Body of pancreas (tissue), 4 donors: ENCODE data around the gene IL1A. TPM values are rescaled to one million over a fixed set of nuclear protein-coding genes. Genes with fewer than 3 reads are reported as not detected.

Experiments
- ATAC-seq: fragments of 150-250 bp; one replicate; pipeline ENCODE4 v1.9.1; 2016
- DNase-seq, 4 donors: peaks; one replicate each; pipeline ENCODE4 v3.0.0-alpha.2; 2019
- H3K27ac ChIP-seq, 4 donors: fragments of 200-600 bp; sonication (generic); 1 replicate in 3 of 4; 2 replicates in 1 of 4; pipeline versions ENCODE4 v1.5.1 to v1.6.1; 2016 to 2019; ENCODE audit warnings: mild to moderate bottlenecking in 1 of 4, mixed read lengths in 1 of 4, moderate library complexity in 1 of 4
- H3K27me3 ChIP-seq, 2 donors: fragments of 200-600 bp; sonication (generic); one replicate each; pipeline ENCODE4 v1.6.0; 2016; ENCODE audit warnings: mild to moderate bottlenecking in 1 of 2
- H3K36me3 ChIP-seq, 2 donors: fragments of 200-600 bp; sonication (generic); replicated peaks in 1 of 2; 2 replicates each; pipeline ENCODE4 v1.5.1; 2016; ENCODE audit warnings: low read depth in 2 of 2; ENCODE audit not compliant: insufficient read depth in 1 of 2
- H3K4me1 ChIP-seq: fragments of 200-600 bp; sonication (generic); one replicate; pipeline ENCODE4 v1.6.0; 2016
- H3K4me3 ChIP-seq, 2 donors: fragments of 200-600 bp; sonication (generic); 1 replicate in 1 of 2; 2 replicates in 1 of 2; pipeline ENCODE4 v1.5.1; 2016 to 2019
- H3K9me3 ChIP-seq, 3 donors: fragments of 200-600 bp; sonication (generic); 1 replicate in 2 of 3; 2 replicates in 1 of 3; pipeline ENCODE4 v1.5.1; 2016
- POLR2A ChIP-seq, 3 donors: fragments of 450-650 bp; IDR thresholded peaks; one replicate each; pipeline ENCODE4 v1.6.1; 2016; ENCODE audit warnings: antibody characterized with exemption in 3 of 3, mild to moderate bottlenecking in 2 of 3
- WGBS, 2 donors: methylation state at CpG; one replicate each; pipeline ENCODE4 v1.1.5; 2017; 5-methylcytosine and 5-hydroxymethylcytosine counted together
- intact Hi-C: fragments of 100-400 bp; cut with DNase I; formaldehyde crosslinking; loops from one replicate; pipeline ENCODE4 v1.15.1; 2023
- total RNA-seq, 2 donors: library from RNA; depleted of rRNA; stranded (reverse); fragments of >200 nt; gene quantifications; one replicate each; pipeline ENCODE4 v1.1.0, GENCODE V29; 2016
- TF ChIP-seq, protein P1 (sequence below), 7 experiments: fragments of 450-650 bp in 4 of 7; fragments of 200-600 bp in 3 of 7; sonication (generic) in 3 of 7; IDR thresholded peaks; one replicate each; pipeline ENCODE4 v1.5.1; 2016 to 2019; ENCODE audit warnings: antibody characterized with exemption in 7 of 7

The IL1A gene
- total RNA-seq, 2 donors from 2014 or later, result not detected

DNA sequence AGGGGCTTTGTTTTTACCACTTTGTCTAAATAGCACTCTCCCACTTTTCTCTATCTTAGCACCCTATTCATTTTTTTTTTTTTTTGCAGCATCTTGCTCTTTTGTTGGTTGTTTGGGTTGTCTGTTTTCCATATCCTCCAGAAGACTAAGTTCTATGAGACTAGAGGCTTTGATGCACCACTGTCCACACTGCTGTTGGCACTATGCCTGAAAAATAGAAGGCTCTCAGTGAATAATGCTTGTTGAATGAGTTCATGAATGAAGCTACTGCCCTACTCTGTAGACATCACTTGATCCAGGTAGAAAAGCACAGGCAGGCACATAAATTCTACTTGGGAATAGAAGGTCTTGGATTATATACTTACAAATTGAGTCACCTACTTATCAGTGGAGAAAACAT lies 7.3 kb downstream of the IL1A start:
- no peaks in the 10 kb centered on the region for H3K4me1 ChIP-seq
- no peaks in the 10 kb centered on the region for H3K27me3 ChIP-seq
- no peak overlapping the region for H3K27ac ChIP-seq
- TF ChIP-seq POLR2A (IDR thresholded peaks at IDR 0.05), result no peak
- TF ChIP-seq, protein P1, sequence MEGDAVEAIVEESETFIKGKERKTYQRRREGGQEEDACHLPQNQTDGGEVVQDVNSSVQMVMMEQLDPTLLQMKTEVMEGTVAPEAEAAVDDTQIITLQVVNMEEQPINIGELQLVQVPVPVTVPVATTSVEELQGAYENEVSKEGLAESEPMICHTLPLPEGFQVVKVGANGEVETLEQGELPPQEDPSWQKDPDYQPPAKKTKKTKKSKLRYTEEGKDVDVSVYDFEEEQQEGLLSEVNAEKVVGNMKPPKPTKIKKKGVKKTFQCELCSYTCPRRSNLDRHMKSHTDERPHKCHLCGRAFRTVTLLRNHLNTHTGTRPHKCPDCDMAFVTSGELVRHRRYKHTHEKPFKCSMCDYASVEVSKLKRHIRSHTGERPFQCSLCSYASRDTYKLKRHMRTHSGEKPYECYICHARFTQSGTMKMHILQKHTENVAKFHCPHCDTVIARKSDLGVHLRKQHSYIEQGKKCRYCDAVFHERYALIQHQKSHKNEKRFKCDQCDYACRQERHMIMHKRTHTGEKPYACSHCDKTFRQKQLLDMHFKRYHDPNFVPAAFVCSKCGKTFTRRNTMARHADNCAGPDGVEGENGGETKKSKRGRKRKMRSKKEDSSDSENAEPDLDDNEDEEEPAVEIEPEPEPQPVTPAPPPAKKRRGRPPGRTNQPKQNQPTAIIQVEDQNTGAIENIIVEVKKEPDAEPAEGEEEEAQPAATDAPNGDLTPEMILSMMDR (IDR thresholded peaks at IDR 0.05), result no peak
- no peak for ATAC-seq
- no peaks in the 10 kb centered on the region for H3K9me3 ChIP-seq
- no peaks in the 10 kb centered on the region for H3K36me3 ChIP-seq
- DNase-seq, result no peak
- intact Hi-C loops, result no loop called here
- H3K4me3 ChIP-seq, result no peak overlapping the region

DNA sequence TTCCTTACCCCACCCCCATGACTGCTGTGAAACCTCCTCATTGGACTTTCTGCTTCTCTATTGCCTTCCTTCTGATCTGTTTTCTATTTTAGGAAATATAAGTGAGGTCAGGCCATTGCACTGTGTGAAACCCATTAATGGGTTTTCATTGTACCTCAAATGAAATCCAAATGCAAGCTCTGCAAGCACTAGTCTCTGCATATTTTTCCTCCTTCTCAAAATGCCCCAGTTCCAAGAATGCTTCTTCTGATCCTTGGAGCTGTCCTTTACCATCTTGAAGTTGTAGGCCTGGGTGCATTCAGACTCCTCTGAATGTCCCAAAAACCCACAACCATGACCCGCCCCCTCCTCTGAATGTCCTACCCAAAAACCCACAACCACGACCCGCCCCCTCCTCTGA lies 8.2 kb downstream of the IL1A start:
- no peak for ATAC-seq
- DNase-seq, result no peak
- H3K27me3 ChIP-seq, result no peaks in the 10 kb centered on the region
- H3K27ac ChIP-seq, result no peak overlapping the region
- no peaks in the 10 kb centered on the region for H3K9me3 ChIP-seq
- H3K4me1 ChIP-seq, result no peaks in the 10 kb centered on the region
- no peak overlapping the region for H3K4me3 ChIP-seq
- TF ChIP-seq POLR2A (IDR thresholded peaks at IDR 0.05), result no peak
- TF ChIP-seq, protein P1 (IDR thresholded peaks at IDR 0.05), result no peak
- H3K36me3 ChIP-seq, result no peaks in the 10 kb centered on the region
- intact Hi-C loops, result no loop called here
- WGBS, 2 donors, result 58 to 93% methylated on average over 3 of the region's 3 CpGs

DNA sequence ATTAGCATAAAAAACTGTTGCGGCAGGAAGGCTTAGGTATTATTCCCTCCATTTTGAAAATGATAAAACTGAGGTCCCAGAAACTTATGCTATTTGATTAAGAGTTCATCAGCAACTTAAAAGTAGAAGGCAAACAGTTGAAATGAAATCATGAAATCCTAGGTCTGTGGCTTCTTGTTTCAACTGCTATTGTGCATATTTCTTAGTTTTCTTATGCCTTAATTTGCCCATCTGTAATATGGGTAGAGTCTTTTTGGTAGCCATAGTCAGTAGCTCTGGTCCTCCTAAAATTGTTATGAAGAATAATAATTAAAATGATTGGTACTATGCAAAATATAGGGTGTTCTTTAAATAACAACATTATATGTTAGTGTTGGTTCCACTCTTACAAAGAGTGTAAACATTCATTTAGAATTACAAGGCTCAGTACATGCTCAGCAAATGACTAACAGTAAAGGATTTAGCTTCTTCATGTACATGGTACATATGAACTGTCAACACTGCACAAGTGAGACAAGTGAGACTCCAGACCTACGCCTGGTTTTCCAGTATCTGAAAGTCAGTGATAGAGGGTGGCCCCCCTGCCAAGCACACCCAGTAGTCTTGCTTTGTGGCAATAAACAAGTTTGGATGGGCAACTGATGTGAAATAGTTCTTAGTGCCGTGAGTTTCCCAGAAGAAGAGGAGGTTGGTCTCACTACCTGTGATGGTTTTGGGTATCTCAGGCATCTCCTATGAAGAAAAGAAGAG lies 9.6 kb downstream of the IL1A start:
- Histone ChIP-seq H3K4me1 (no peaks in the 10 kb centered on the region), H3K27me3 (no peaks in the 10 kb centered on the region), H3K4me3 (no peak overlapping the region), H3K36me3 (no peaks in the 10 kb centered on the region), H3K9me3 (no peaks in the 10 kb centered on the region), H3K27ac (no peak overlapping the region)
- 94 to 96% methylated on average over 3 of the region's 3 CpGs for WGBS, 2 donors
- ATAC-seq (no peak), DNase-seq (no peak)
- intact Hi-C loops, result no loop called here
- TF ChIP-seq, protein P1 (IDR thresholded peaks at IDR 0.05), result no peak
- no peak for TF ChIP-seq POLR2A (IDR thresholded peaks at IDR 0.05)

- 71 to 72% methylated on average over 2 of the region's 2 CpGs for WGBS, 2 donors
- Histone ChIP-seq H3K4me1 (no peaks in the 10 kb centered on the region), H3K27ac (no peak overlapping the region), H3K9me3 (no peaks in the 10 kb centered on the region), H3K4me3 (no peak overlapping the region), H3K36me3 (no peaks in the 10 kb centered on the region), H3K27me3 (no peaks in the 10 kb centered on the region)
- no peak for TF ChIP-seq POLR2A (IDR thresholded peaks at IDR 0.05)
- TF ChIP-seq, protein P1 (IDR thresholded peaks at IDR 0.05), result no peak
- intact Hi-C loops, result no loop called here
- ATAC-seq (no peak), DNase-seq (no peak)
These were observed 10.7 kb downstream of the IL1A start for GRCh38 chr2:112773556-112773955.

GRCh38 chr2:112772911-112773475 lies 11.3 kb downstream of the IL1A start:
- TF ChIP-seq, protein P1 (IDR thresholded peaks at IDR 0.05), result no peak
- no peak for TF ChIP-seq POLR2A (IDR thresholded peaks at IDR 0.05)
- ATAC-seq, result no peak
- no peaks in the 10 kb centered on the region for H3K36me3 ChIP-seq
- WGBS, 2 donors, result 19 to 53% methylated on average over 2 of the region's 2 CpGs
- DNase-seq, result no peak
- H3K27me3 ChIP-seq, result no peaks in the 10 kb centered on the region
- intact Hi-C loops, result no loop called here
- H3K4me1 ChIP-seq, result no peaks in the 10 kb centered on the region
- no peak overlapping the region for H3K4me3 ChIP-seq
- H3K9me3 ChIP-seq, result no peaks in the 10 kb centered on the region
- no peak overlapping the region for H3K27ac ChIP-seq
